ENCODE data around the gene EZH2. TPM values are rescaled to one million over a fixed set of nuclear protein-coding genes. Genes with fewer than 3 reads are reported as not detected.

Gene EZH2
- total RNA-seq, 2 experiments from 2014 or later, result 102 to 103 TPM

- peaks cover 38% of the 10 kb centered on the region for H3K36me3 Mint-ChIP-seq
- CTCF ChIA-PET, result no interaction called here
Measured at GRCh38 chr7:148782757-148783456, 101.2 kb downstream of the EZH2 start.

GRCh38 chr7:148774471-148774870 is 109.6 kb downstream of the EZH2 start:
- no peaks in the 10 kb centered on the region for H3K9me3 Mint-ChIP-seq
- ChIA-PET POLR2A (no interaction called here), CTCF (interaction anchor here (0.8 to 2.2 kb wide), 7 partner anchors 10 to 199 kb away, joined by 3 to 18 read pairs (median 3); no protein-coding TSS in a partner anchor)
- H3K27ac Mint-ChIP-seq, result no peak overlapping the region
- DNase-seq, result no peak
- no peaks in the 10 kb centered on the region for H3K27me3 Mint-ChIP-seq
- H3K36me3 Mint-ChIP-seq, result peaks cover 21% of the 10 kb centered on the region
- H3K4me1 Mint-ChIP-seq (ENCODE audit: low read depth), result peaks cover 28% of the 10 kb centered on the region
- intact Hi-C loops (cut with micrococcal nuclease), result loop anchor here (5.0 to 10.0 kb wide), 3 partner anchors 190 to 267 kb away; no protein-coding TSS in a partner anchor
- H3K4me3 Mint-ChIP-seq, result no peak overlapping the region

More at GRCh38 chr7:148782757-148783456, 101.2 kb downstream of the EZH2 start:
- Mint-ChIP-seq H3K9me3 (no peaks in the 10 kb centered on the region), H3K4me1 (ENCODE audit: low read depth) (peaks cover 1% of the 10 kb centered on the region), H3K27me3 (no peaks in the 10 kb centered on the region), H3K4me3 (no peak overlapping the region), H3K27ac (no peak overlapping the region)
- intact Hi-C loops (cut with micrococcal nuclease), result no loop called here
- POLR2A ChIA-PET, result no interaction called here
- no peak for DNase-seq

- Mint-ChIP-seq H3K27ac (peak overlapping the region; percentile 86), H3K36me3 (peaks cover 27% of the 10 kb centered on the region), H3K9me3 (no peaks in the 10 kb centered on the region), H3K4me1 (ENCODE audit: low read depth) (peaks cover 28% of the 10 kb centered on the region), H3K4me3 (no peak overlapping the region), H3K27me3 (no peaks in the 10 kb centered on the region)
- peak; percentile 57 for DNase-seq
- POLR2A ChIA-PET, result interaction anchor here (0.6 to 2.2 kb wide), 5 partner anchors 26 to 110 kb away, joined by 3 to 9 read pairs (median 5); partner anchors contain the start of gene CUL1
- intact Hi-C loops (cut with micrococcal nuclease), result loop anchor here (2.0 to 10.0 kb wide), 5 partner anchors 47 to 266 kb away; no protein-coding TSS in a partner anchor
- CTCF ChIA-PET, result interaction anchor here (0.6 to 2.2 kb wide), 8 partner anchors 52 to 198 kb away, joined by 3 to 18 read pairs (median 3); no protein-coding TSS in a partner anchor
Measured at GRCh38 chr7:148773334-148773733, 110.8 kb downstream of the EZH2 start.

GRCh38 chr7:148772297-148773089 is 111.6 kb downstream of the EZH2 start:
- Mint-ChIP-seq H3K9me3 (no peaks in the 10 kb centered on the region), H3K27me3 (no peaks in the 10 kb centered on the region), H3K27ac (peak overlapping the region; percentile 86), H3K36me3 (peaks cover 33% of the 10 kb centered on the region), H3K4me3 (no peak overlapping the region), H3K4me1 (ENCODE audit: low read depth) (peaks cover 28% of the 10 kb centered on the region)
- DNase-seq, result peak; percentile 64
- POLR2A ChIA-PET, result interaction anchor here (0.6 to 2.2 kb wide), 5 partner anchors 23 to 215 kb away, joined by 3 to 9 read pairs (median 5); partner anchors contain the start of gene CUL1
- CTCF ChIA-PET, result interaction anchor here (0.6 to 2.2 kb wide), 4 partner anchors 169 to 197 kb away, joined by 3 to 18 read pairs (median 6); no protein-coding TSS in a partner anchor
- intact Hi-C loops (cut with micrococcal nuclease), result loop anchor here (2.0 to 10.0 kb wide), 5 partner anchors 46 to 265 kb away; no protein-coding TSS in a partner anchor

GRCh38 chr7:148770004-148770403 is 114.1 kb downstream of the EZH2 start:
- Mint-ChIP-seq H3K36me3 (peaks cover 25% of the 10 kb centered on the region), H3K27ac (no peak overlapping the region), H3K4me3 (no peak overlapping the region), H3K27me3 (no peaks in the 10 kb centered on the region), H3K4me1 (ENCODE audit: low read depth) (peaks cover 21% of the 10 kb centered on the region), H3K9me3 (no peaks in the 10 kb centered on the region)
- ChIA-PET POLR2A (no interaction called here), CTCF (interaction anchor here (0.9 to 1.9 kb wide), 3 partner anchors 16 to 194 kb away, joined by 3 to 8 read pairs (median 7); no protein-coding TSS in a partner anchor)
- intact Hi-C loops (cut with micrococcal nuclease), result loop anchor here (5.0 to 10.0 kb wide), 3 partner anchors 193 to 263 kb away; no protein-coding TSS in a partner anchor
- DNase-seq, result no peak

GRCh38 chr7:148763622-148764021 is 120.5 kb downstream of the EZH2 start:
- no peaks in the 10 kb centered on the region for H3K27me3 Mint-ChIP-seq
- ChIA-PET POLR2A (no interaction called here), CTCF (interaction anchor here (1.1 kb wide), 1 partner anchor 199 kb away, joined by 3 read pairs; no protein-coding TSS in a partner anchor)
- H3K4me1 Mint-ChIP-seq (ENCODE audit: low read depth), result no peaks in the 10 kb centered on the region
- no peak overlapping the region for H3K27ac Mint-ChIP-seq
- no peaks in the 10 kb centered on the region for H3K9me3 Mint-ChIP-seq
- DNase-seq, result no peak
- peaks cover 23% of the 10 kb centered on the region for H3K36me3 Mint-ChIP-seq
- H3K4me3 Mint-ChIP-seq, result no peak overlapping the region
- intact Hi-C loops (cut with micrococcal nuclease), result no loop called here

GRCh38 chr7:148761499-148762278 is 122.4 kb downstream of the EZH2 start:
- H3K9me3 Mint-ChIP-seq, result no peaks in the 10 kb centered on the region
- intact Hi-C loops (cut with micrococcal nuclease), result no loop called here
- H3K36me3 Mint-ChIP-seq, result peaks cover 25% of the 10 kb centered on the region
- H3K27ac Mint-ChIP-seq, result no peak overlapping the region
- H3K27me3 Mint-ChIP-seq, result no peaks in the 10 kb centered on the region
- CTCF ChIA-PET, result no interaction called here
- no peak overlapping the region for H3K4me3 Mint-ChIP-seq
- DNase-seq, result no peak
- H3K4me1 Mint-ChIP-seq (ENCODE audit: low read depth), result no peaks in the 10 kb centered on the region
- POLR2A ChIA-PET, result no interaction called here

Other genes with a start within 250 kb of the EZH2 start
- 10 to 100 TPM; 64.7 to 69.6 TPM for gene CUL1, start 185.4 kb downstream of the EZH2 start, total RNA-seq
- gene PDIA4, start 144.2 kb upstream of the EZH2 start, total RNA-seq, result 100 to 1,000 TPM; 108 to 112 TPM
- gene ZNF786, start 206.4 kb upstream of the EZH2 start, total RNA-seq, result 1 to 10 TPM; 4.5 to 6.1 TPM
- gene ZNF425, start 242.0 kb upstream of the EZH2 start, total RNA-seq, result under 1 TPM; 0.74 to 0.75 TPM